Right lobe of liver (tissue), 4 donors: ENCODE measurements around the gene TMEM240.
"Not testable (repeated sequence)": the region's sequence is repeated elsewhere in the genome, so short reads cannot be mapped to it uniquely, and the experiment has no call there.

Experiments
- CTCF ChIP-seq, 4 donors: fragments of 200-600 bp in 3 of 4; fragments of 450-650 bp in 1 of 4; IDR thresholded peaks; one replicate each; pipeline versions ENCODE4 v1.5.1 to v1.8.0; 2016 to 2022; ENCODE audit warnings: antibody characterized with exemption in 4 of 4, mild to moderate bottlenecking in 2 of 4
- POLR2A ChIP-seq: fragments of 450-650 bp; IDR thresholded peaks from one replicate; pipeline ENCODE4 v1.6.1; 2017; ENCODE audit warnings: antibody characterized with exemption, mild to moderate bottlenecking
- donor health status: DM: no; HTN: no; CAD: no.
- donor health status: DM: no; HTN: no; CAD: no.
- donor health status: DM: no; HTN: yes; CAD: no.

- not testable (repeated sequence) for TF ChIP-seq CTCF (IDR thresholded peaks at IDR 0.05); POLR2A
Observed at GRCh38 chr1:1524750-1525383, 15.6 kb downstream of the TMEM240 start.
